Activated T-cell treated with anti-CD3 and anti-CD28 coated beads, Interleukin-2, amount 50 U/mL, for 48 hours (primary cell): ENCODE data around the gene XCL2.

ENCODE experiments used
- DNase-seq, 2 experiments: peaks; one replicate each; pipeline ENCODE4 v3.0.0-alpha.2; 2020

Gene XCL2

DNA sequence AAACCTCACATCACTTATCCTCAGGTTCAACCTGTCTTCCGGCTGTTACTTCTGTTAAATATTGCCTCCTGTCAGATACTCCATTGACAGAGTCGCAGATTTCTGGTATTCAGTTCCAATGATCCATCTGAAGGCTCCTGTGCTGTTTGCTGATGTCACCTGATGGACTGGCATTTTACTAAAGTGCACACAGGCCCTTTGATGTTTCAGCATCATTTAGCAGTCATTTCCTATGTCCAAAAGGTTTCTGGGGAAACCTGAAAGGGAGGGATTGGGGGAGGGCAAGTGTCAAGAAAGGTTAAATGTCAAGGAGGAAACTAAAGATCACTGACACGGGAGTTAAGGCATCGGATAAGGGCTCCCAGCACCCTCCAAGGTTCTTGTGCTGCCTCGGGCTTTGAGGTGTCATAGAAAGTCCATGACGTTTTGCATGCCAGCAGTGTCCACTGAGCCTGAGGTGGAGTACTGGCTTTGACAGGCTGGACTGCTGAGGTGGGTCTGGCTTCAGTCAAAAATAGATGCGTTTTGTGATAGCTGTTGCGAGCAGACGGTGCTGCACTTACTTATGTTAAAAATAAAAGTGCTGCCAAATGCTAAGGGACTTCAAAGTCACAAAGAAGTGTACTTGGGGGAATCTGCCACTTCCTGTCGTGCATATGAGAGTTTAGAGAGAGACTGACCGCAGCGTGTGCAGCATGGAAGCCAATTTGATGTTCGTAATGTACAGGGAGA lies 30.8 kb downstream of the XCL2 start:
- peak in 1 of 2 experiments; percentile 28 for DNase-seq

DNA sequence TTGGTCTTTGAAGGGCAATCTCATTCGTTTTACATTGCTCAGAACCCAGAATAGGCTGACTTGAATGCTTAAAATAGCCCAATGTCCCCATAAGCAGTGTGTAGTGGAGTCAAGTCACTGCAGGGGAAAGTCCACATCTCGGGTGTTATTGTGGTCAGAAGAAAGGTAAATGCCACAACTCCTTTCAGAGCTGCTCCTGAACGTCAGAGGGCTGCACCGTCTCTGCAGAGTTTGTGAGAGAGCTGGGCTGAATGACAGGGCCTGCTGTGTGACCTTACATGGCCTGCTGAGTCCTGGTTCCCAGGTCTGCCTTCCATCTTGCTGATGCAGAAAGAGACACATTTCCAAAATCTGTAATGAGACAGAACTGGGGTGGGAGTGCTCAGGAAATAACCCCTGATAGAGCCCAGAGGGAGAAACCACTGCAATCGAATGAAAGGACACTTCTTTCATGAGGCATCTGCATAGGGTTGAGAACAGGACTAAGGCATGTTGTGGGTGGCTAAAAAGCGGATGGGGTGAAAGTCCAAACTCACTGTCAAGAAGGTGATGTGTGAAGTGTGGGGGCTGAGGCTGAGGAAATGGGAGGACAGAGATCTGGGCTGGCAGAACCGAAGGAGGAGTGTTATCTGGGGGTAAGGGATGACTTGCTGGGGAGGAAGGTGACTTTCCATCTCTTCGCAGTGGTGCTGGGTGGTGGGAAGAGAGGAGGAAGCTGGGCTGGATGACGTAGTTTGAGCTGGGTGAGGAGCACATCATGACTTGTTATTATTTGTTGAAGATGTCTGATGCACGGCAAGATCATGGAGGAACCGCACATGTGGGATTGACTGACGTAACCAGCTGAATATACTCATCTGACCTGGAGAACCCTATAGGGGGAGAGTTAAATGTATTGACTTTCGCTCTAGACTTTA lies 33.7 kb downstream of the XCL2 start:
- DNase-seq: peak in 1 of 2 experiments; percentile 36

DNA sequence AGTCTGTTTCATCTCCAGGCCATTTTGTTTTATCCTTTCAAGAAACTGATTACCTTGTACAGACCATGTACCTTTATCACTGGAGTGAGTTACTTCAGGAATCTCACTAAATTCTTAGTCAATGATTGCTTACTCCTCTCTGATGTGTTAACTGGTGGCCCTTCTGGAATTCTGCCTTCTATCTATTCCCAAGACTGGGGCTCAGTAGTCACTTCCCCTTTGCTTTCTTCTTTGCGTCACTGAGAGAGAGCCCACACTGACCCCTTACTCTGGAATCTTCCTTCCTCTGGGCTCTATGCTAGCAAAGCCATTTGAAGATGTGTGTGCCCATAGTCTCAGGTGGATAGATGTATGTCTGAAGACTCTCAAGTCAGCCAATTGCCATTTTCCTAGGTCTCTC lies 34.6 kb downstream of the XCL2 start:
- no peak for DNase-seq

DNA sequence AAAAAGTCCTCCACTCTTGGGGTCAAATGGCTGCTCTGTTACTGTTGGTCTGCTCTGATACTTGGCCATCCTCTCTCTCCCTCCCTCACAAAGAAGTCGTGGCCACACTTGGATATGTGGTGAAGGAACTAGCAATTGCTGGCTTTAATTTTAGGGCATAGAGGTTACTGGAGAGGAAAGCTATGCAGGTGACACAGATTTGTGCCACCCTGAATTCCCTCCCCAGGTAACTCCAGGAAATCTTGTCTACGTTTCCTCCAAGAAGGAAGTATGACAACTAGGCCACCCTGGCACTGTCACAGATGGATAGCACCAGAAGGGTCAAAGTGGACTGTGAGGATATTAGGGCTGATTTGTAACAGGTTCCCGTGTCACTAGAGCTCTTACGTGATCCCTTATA lies 36.0 kb downstream of the XCL2 start:
- DNase-seq: no peak

DNA sequence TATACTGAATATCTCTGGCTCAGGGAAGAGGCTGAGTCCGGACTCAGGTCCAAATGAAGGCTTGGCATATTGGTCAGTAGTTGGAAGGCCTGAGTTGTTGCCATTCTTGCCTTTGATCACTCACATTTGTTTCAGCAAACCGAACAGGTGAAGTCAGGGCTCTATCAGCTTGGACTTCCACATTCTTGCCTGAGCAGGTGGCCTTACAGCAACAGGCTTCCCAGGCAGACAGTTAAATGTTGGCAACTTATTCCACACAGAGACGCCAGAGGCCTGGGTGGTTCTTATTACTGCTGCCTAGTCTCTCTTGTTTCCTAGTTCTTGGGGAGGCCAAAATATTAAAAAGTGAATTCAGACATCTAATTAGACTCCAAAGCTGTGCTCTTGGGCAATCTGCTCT lies 36.6 kb downstream of the XCL2 start:
- no peak for DNase-seq

DNA sequence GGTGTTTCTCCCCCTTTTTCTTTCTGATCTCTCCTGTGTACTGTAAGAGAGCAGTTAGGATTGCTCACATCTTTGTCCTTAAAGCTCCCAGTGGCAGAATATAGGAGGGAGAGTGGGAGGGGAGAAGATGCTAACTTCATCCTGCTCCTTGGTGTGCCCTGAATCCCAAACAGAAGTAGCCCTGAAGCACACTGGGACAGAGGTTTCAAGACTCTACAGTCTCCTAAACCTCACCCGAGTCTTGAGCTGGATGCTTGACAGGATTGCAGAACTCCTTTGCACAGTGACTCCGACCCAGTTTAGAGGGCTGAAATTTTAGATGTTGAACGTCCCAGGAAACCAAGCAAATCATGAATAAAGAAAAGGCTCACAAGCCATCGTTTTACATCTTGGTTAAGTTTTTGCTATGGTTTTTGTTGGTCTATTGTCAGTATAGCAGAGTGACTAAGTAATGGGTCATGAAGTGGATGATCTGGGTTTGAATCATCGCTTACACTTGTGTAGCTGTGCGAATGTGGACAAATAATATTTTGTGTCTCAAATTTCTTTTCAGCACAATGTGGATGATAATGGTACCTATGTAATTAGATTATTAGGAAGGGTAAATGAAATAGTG lies 37.5 kb downstream of the XCL2 start:
- no peak for DNase-seq

DNA sequence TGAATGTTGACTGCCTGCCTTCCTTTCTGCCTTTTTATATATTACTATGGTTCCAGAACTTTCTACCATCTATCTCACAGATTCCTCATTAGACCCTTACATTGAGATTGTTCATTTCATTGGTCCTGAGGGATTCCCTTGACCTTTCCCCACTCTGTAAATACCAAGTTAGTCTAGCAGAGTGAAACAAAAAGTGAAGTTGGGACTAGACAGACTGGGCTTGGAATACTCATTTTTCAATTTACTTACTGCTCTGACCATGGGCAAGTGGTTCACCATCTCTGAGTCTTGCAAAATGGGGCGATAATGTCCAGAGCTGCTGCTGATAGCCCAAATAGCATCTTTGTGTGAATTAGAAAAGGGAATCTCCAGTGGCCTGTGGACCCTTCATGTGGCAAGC lies 38.8 kb downstream of the XCL2 start:
- DNase-seq: no peak

DNA sequence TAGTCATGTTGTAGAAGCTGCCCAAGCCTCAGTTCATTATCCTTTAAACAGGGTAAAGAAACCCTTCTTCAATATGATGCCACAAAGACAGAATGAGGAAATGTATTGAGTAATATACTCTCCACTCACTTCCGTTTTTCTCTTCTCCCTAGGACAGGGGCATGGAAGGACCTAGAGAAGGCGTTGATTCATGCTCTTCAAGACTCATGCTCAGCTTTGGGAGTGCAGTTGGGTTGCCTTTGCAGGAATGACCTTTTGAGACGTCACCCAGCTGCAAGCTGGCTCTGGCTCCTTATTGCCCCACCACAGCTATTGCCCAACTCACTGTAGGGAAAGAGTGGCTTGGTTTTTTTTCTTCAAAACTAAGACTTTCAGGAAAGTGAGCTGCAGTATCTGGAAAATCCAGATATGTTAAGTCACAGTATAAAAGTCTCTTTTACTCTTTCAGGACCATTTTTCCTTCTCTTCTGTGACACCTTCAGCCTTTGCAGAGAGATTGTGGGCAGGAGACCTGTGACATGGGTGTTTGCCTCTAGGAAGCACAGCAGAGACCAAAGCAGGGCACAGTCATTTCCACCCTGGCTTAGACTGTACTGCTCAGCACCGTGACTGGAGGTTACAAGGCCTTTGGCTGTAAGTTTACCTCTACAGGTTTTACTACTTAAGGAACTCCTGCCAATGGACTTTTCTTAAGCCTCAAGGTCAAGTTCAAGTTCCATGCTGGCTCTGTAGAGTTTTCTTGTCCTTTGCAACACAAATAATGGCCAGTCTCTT lies 39.5 kb downstream of the XCL2 start:
- peak in 1 of 2 experiments; percentile 36 for DNase-seq

DNA sequence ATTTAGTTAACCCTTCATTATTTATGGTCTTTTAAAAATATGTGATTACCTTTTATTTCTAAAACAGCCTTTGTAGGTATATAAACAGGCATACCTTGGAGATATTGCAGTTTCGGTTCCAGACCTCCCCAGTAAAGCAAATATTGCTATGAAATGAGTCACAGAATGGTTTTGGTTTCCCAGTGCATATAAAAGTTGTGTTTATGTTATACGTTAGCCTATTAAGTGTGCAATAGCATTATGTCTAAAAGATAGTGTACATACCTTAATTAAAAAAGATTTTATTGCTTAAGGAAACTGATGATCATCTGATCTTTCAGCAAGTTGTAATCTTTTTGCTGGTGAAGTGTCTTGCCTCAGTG lies 44.1 kb downstream of the XCL2 start:
- no peak for DNase-seq

DNA sequence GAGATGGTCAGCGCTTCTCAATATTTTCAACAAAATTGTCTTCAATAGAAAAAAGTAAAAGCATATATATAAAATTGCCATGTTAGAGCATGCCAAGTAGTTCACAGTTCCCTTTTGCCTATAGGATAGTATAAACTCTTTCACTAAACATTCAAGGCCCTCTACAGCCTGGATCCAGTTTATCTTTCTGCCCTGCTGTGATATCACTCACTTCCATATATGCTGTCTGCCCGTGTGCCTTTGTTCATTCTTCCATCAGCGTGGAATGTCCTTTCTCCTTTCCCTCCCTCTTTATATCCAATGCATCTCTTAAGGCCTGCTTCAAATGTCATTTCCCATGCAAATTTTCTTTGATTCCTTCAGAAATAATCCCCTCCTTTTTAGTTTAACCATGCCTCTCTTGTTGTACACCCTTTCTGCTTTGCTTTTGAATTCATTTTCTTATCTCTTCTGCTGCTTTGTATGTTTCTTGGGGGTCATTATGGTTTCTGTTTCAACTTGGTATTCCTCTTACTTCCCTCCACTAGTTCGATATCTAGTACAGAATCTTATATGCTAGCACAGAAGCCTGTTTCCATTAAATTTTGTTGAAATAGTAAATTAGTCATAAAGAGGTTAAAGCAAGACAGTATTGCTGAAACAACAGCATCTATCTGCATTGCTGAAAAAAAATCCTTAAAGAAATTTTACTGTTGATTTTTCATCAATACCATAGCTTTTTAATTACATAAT lies 44.7 kb downstream of the XCL2 start:
- DNase-seq: no peak

DNA sequence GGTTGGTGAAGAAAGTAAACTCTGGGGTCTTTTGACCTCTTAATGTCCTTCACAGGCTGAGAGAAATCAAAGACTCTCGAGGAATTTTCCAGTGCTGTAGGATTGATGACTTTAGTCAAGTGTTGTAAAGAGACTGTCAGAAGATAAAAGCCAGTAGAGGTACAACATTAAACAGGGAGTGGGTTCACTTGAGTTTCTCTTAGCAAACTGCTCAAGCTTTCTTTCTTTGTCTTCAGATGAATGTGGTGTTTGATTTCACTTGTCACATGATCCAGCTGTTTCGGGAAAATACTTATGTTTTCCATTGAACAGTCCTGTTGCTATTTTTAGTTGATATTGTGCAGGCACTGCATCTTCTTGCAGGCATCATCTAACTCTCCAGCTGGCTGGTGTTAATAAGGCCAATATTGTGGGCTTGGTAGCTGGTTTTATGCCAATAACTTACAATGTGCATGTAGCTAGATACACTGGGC lies 45.6 kb downstream of the XCL2 start:
- no peak for DNase-seq

DNA sequence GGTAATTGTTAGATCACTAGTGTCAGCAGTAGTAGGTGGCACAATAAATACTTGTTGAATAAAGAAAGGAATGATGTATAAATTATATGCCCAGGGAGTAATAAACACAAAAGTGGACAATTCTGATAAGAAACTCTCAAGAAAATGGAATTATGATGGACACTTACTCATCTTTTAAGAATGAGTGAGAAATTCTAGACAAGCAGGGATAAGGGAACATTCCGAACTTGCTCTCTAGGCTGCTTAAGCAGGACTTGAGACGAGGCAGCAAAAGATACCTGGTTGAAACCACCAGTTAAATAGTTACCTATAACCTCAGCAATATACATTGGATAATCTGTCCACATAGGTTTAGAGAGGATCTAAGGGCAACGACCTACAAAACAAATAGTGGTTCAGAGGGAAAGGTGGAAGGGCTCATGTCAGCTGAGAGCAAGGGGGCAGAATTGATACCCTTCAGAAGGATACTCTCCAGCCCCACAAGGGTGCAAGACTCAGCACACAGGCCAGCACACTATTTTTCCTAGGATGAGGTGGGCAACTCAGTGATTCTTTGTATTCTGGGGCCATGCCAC lies 46.3 kb downstream of the XCL2 start:
- no peak for DNase-seq

DNA sequence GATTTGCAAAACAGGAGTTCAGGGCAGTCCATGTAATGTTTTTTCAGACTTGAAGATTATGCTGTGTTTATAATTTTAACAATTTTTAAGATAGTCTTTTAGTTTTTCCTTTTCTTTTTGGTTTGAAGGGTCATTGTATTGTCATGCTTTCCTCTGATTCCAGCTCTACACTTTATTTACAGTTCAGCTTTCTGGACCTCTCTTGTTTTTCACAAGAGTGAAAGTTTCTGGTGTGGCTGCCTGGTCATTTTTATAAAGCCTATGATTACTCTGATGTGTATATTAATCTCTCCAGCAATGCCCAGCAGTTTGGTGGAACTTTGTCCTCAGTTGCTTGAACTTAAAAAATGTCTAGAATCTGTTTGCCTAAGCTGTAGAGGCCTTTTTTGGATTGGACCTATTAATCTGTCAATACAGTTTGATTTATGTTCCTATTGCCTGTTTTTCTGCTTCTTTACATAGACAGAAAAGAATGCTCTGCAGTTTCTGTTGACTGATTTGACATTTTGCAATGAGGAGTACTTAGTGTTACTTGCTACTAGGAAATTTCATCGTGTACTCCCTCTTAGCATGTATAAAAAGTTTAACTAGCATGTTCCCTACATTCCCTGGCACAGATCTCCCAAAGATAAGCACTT lies 52.2 kb downstream of the XCL2 start:
- DNase-seq: no peak
